Subcutaneous abdominal adipose tissue (tissue), 5 donors: ENCODE measurements around the gene F10.

Experiments used
- H3K27ac ChIP-seq: one replicate; pipeline ENCODE4 v1.7.0; 2013; ENCODE audit warnings: low read depth, mild to moderate bottlenecking, inconsistent platforms, low read length, moderate library complexity
- H3K27me3 ChIP-seq, 5 donors: one replicate each; pipeline ENCODE4 v1.7.0; 2013; ENCODE audit warnings: low read length in 5 of 5, inconsistent platforms in 1 of 5; ENCODE audit not compliant: control insufficient read depth in 5 of 5, insufficient read depth in 4 of 5
- H3K36me3 ChIP-seq, 5 donors: one replicate each; pipeline ENCODE4 v1.7.0; 2013; ENCODE audit warnings: low read length in 5 of 5; ENCODE audit not compliant: control insufficient read depth in 5 of 5, insufficient read depth in 5 of 5
- H3K4me1 ChIP-seq, 5 donors: one replicate each; pipeline ENCODE4 v1.7.0; 2013; ENCODE audit warnings: low read length in 5 of 5, mild to moderate bottlenecking in 3 of 5, moderate library complexity in 1 of 5; ENCODE audit not compliant: control insufficient read depth in 5 of 5, insufficient read depth in 5 of 5
- H3K4me3 ChIP-seq, 5 donors: one replicate each; pipeline ENCODE4 v1.7.0; 2013; ENCODE audit warnings: low read length in 5 of 5, low read depth in 1 of 5
- H3K9ac ChIP-seq, 5 donors: one replicate each; pipeline ENCODE4 v1.7.0; 2013; ENCODE audit warnings: low read length in 5 of 5, mild to moderate bottlenecking in 4 of 5, moderate library complexity in 3 of 5
- H3K9me3 ChIP-seq, 5 donors: one replicate each; pipeline ENCODE4 v1.7.0; 2013; ENCODE audit warnings: low read length in 5 of 5; ENCODE audit not compliant: control insufficient read depth in 5 of 5
- donor health status: healthy.
- donor health status: healthy.
- donor health status: healthy.
- donor health status: healthy.
- donor health status: healthy.

F10 gene

GRCh38 chr13:113179374-113180230 is 57.0 kb downstream of the F10 start:
- H3K9me3 ChIP-seq, result no peaks in the 10 kb centered on the region
- H3K27me3 ChIP-seq, result no peaks in the 10 kb centered on the region
- H3K9ac ChIP-seq, result no peak overlapping the region
- no peaks in the 10 kb centered on the region for H3K4me1 ChIP-seq
- no peak overlapping the region for H3K4me3 ChIP-seq
- peaks cover 39 to 94% (median 76%) of the 10 kb centered on the region in 5 donors for H3K36me3 ChIP-seq
- no peak overlapping the region for H3K27ac ChIP-seq

- no peak overlapping the region for H3K4me3 ChIP-seq
- H3K4me1 ChIP-seq, result peaks cover 0 to 3% (median 0%) of the 10 kb centered on the region in 5 donors
- no peaks in the 10 kb centered on the region for H3K9me3 ChIP-seq
- no peak overlapping the region for H3K27ac ChIP-seq
- no peaks in the 10 kb centered on the region for H3K27me3 ChIP-seq
- H3K36me3 ChIP-seq, result peaks cover 36 to 78% (median 62%) of the 10 kb centered on the region in 5 donors
- no peak overlapping the region for H3K9ac ChIP-seq
Observed at GRCh38 chr13:113182046-113182445, 59.4 kb downstream of the F10 start.

GRCh38 chr13:113183450-113184129 is 61.0 kb downstream of the F10 start:
- H3K4me1 ChIP-seq, result peaks cover 0 to 6% (median 0%) of the 10 kb centered on the region in 5 donors
- H3K36me3 ChIP-seq, result peaks cover 27 to 72% (median 62%) of the 10 kb centered on the region in 5 donors
- no peak overlapping the region for H3K27ac ChIP-seq
- no peaks in the 10 kb centered on the region for H3K9me3 ChIP-seq
- no peak overlapping the region for H3K9ac ChIP-seq
- no peaks in the 10 kb centered on the region for H3K27me3 ChIP-seq
- no peak overlapping the region for H3K4me3 ChIP-seq

GRCh38 chr13:113184568-113185440 is 62.2 kb downstream of the F10 start:
- H3K4me3 ChIP-seq, result no peak overlapping the region
- H3K27ac ChIP-seq, result no peak overlapping the region
- H3K27me3 ChIP-seq, result no peaks in the 10 kb centered on the region
- H3K9ac ChIP-seq, result no peak overlapping the region
- H3K9me3 ChIP-seq, result no peaks in the 10 kb centered on the region
- peaks cover 0 to 6% (median 0%) of the 10 kb centered on the region in 5 donors for H3K4me1 ChIP-seq
- peaks cover 22 to 67% (median 55%) of the 10 kb centered on the region in 5 donors for H3K36me3 ChIP-seq

GRCh38 chr13:113186061-113186900 is 63.7 kb downstream of the F10 start:
- peaks cover 0 to 6% (median 0%) of the 10 kb centered on the region in 5 donors for H3K4me1 ChIP-seq
- H3K27me3 ChIP-seq, result no peaks in the 10 kb centered on the region
- no peak overlapping the region for H3K4me3 ChIP-seq
- no peak overlapping the region for H3K9ac ChIP-seq
- peak overlapping the region; percentile 49 for H3K27ac ChIP-seq
- no peaks in the 10 kb centered on the region for H3K9me3 ChIP-seq
- peaks cover 13 to 64% (median 51%) of the 10 kb centered on the region in 5 donors for H3K36me3 ChIP-seq

- Histone ChIP-seq H3K9ac (no peak overlapping the region), H3K36me3 (peaks cover 13 to 62% (median 50%) of the 10 kb centered on the region in 5 donors), H3K4me3 (no peak overlapping the region), H3K27ac (no peak overlapping the region), H3K9me3 (no peaks in the 10 kb centered on the region), H3K4me1 (peaks cover 0 to 6% (median 0%) of the 10 kb centered on the region in 5 donors), H3K27me3 (no peaks in the 10 kb centered on the region)
Observed at GRCh38 chr13:113187263-113187669, 64.7 kb downstream of the F10 start.

- Histone ChIP-seq H3K27ac (peak overlapping the region; percentile 39), H3K27me3 (no peaks in the 10 kb centered on the region), H3K4me3 (no peak overlapping the region), H3K9ac (no peak overlapping the region), H3K9me3 (no peaks in the 10 kb centered on the region), H3K4me1 (peaks cover 0 to 6% (median 0%) of the 10 kb centered on the region in 5 donors), H3K36me3 (peaks cover 9 to 66% (median 58%) of the 10 kb centered on the region in 5 donors)
Observed at GRCh38 chr13:113187883-113188665, 65.5 kb downstream of the F10 start.

- Histone ChIP-seq H3K36me3 (peaks cover 3 to 69% (median 60%) of the 10 kb centered on the region in 5 donors), H3K9ac (no peak overlapping the region), H3K9me3 (no peaks in the 10 kb centered on the region), H3K4me3 (no peak overlapping the region), H3K27ac (no peak overlapping the region), H3K4me1 (peaks cover 0 to 6% (median 0%) of the 10 kb centered on the region in 5 donors), H3K27me3 (no peaks in the 10 kb centered on the region)
Observed at GRCh38 chr13:113190181-113190580, 67.6 kb downstream of the F10 start.
